GM12878 (cell line): ENCODE data around the gene ZDHHC3. TPM values are rescaled to one million over a fixed set of nuclear protein-coding genes. Genes with fewer than 3 reads are reported as not detected.

Experiments
- ATAC-seq: fragments of 200-7000 bp; cut with Tn5 transposase; 3 replicates; pipeline ENCODE4 v1.9.1; 2020; ENCODE audit warnings: mild to moderate bottlenecking, moderate library complexity
- BruUV-seq: library from RNA; stranded (reverse); fragments of 400-500 nt; replicated peaks from 2 replicates; lab custom pipeline; 2021; lab: Mats Ljungman, UMichigan
- CTCF ChIA-PET: fragments of 300-600 bp; sonication (Branson Sonifier 250); formaldehyde crosslinking; extraction: SDS; loops from one replicate; lab custom pipeline; 2021; ENCODE audit warnings: inconsistent platforms; lab: Yijun Ruan, JAX
- POLR2A ChIA-PET: fragments of 350-600 bp; formaldehyde crosslinking; extraction: SDS; loops from one replicate; lab custom pipeline; 2021; ENCODE audit warnings: inconsistent platforms; lab: Charles Lee
- RAD21 ChIA-PET: fragments of 300-600 bp; sonication (Branson Sonifier 250); formaldehyde crosslinking; loops from one replicate; lab custom pipeline; 2023; ENCODE audit warnings: antibody characterized with exemption; ENCODE audit not compliant: unreplicated experiment; lab: Charles Lee
- SMC1A ChIA-PET: fragments of 300-600 bp; sonication (Branson Sonifier 250); formaldehyde crosslinking; loops from one replicate; lab custom pipeline; 2023; ENCODE audit not compliant: unreplicated experiment, uncharacterized antibody; lab: Charles Lee
- DNase-seq: peaks from one replicate; pipeline ENCODE4 v3.0.0-alpha.2; 2011; ENCODE audit warnings: low read depth, low spot score
- FAIRE-seq: peaks from 3 replicates; lab custom pipeline; 2011; peaks lifted over from hg19 to GRCh38; lab: Jason Lieb, UNC
- H2AFZ ChIP-seq: 2 replicates; pipeline ENCODE4 v1.6.0; 2011; ENCODE audit warnings: low read depth, low read length, control low read depth; ENCODE audit not compliant: control insufficient read depth
- H3K27ac ChIP-seq: 2 replicates; pipeline ENCODE4 v1.5.1; 2011; ENCODE audit warnings: control low read depth; ENCODE audit not compliant: control insufficient read depth, insufficient read depth
- H3K27me3 ChIP-seq, 2 experiments: replicated peaks in 1 of 2; 2 replicates each; pipeline versions ENCODE4 v1.6.0 to v1.6.1; 2011; ENCODE audit warnings: low read length in 1 of 2; ENCODE audit not compliant: control insufficient read depth in 2 of 2, insufficient read depth in 2 of 2
- H3K36me3 ChIP-seq, 2 experiments: 2 replicates each; pipeline ENCODE4 v1.5.1; 2011; ENCODE audit warnings: low read length in 1 of 2; ENCODE audit not compliant: control insufficient read depth in 2 of 2, insufficient read depth in 2 of 2
- H3K4me1 ChIP-seq: 2 replicates; pipeline ENCODE4 v1.6.1; 2011; ENCODE audit warnings: mild to moderate bottlenecking, low read length, moderate library complexity, mixed read lengths; ENCODE audit not compliant: control insufficient read depth, insufficient read depth
- H3K4me2 ChIP-seq: 2 replicates; pipeline ENCODE4 v1.6.0; 2011; ENCODE audit warnings: control low read depth; ENCODE audit not compliant: control insufficient read depth, insufficient read depth
- H3K4me3 ChIP-seq: fragments of 200-600 bp; sonication (generic); 2 replicates; pipeline ENCODE4 v1.5.1; 2016
- H3K79me2 ChIP-seq: 2 replicates; pipeline ENCODE4 v1.6.0; 2011; ENCODE audit warnings: low read length; ENCODE audit not compliant: control insufficient read depth, insufficient read depth
- H3K9ac ChIP-seq: 2 replicates; pipeline ENCODE4 v1.8.0; 2011; ENCODE audit warnings: low read length, control low read depth, mixed read lengths; ENCODE audit not compliant: control insufficient read depth, insufficient read depth
- H3K9me3 ChIP-seq: replicated peaks from 3 replicates; pipeline ENCODE4 v1.5.1; 2011; ENCODE audit warnings: mild to moderate bottlenecking, low read length; ENCODE audit not compliant: control insufficient read depth, insufficient read depth
- H4K20me1 ChIP-seq: 2 replicates; pipeline ENCODE4 v1.6.0; 2011; ENCODE audit not compliant: control insufficient read depth, insufficient read depth
- E4F1 ChIP-seq: fragments of 450-650 bp; IDR thresholded peaks from 2 replicates; pipeline ENCODE4 v1.6.1; 2018; ENCODE audit warnings: borderline replicate concordance, mild to moderate bottlenecking; ENCODE audit not compliant: partially characterized antibody
- HCFC1 ChIP-seq: fragments of 150-350 bp; IDR thresholded peaks from 2 replicates; pipeline ENCODE4 v1.6.1; 2014; ENCODE audit warnings: low read length
- HDAC6 ChIP-seq: fragments of 200-600 bp; sonication (generic); IDR thresholded peaks from one replicate; pipeline ENCODE4 v1.8.0; 2017; ENCODE audit warnings: antibody characterized with exemption; ENCODE audit not compliant: unreplicated experiment
- NFXL1 ChIP-seq: fragments of 450-650 bp; IDR thresholded peaks from 2 replicates; pipeline ENCODE4 v1.6.1; 2017; ENCODE audit warnings: antibody characterized with exemption, mild to moderate bottlenecking, borderline replicate concordance
- RBBP5 ChIP-seq: fragments of 200-600 bp; sonication (generic); conservative IDR thresholded peaks from 2 replicates; pipeline ENCODE4 v1.6.1; 2016
- TCF7 ChIP-seq: IDR thresholded peaks from 2 replicates; pipeline ENCODE4 v1.6.1; 2014; ENCODE audit warnings: antibody characterized with exemption, borderline replicate concordance
- USF2 ChIP-seq: IDR thresholded peaks from 2 replicates; pipeline ENCODE4 v1.6.1; 2011; ENCODE audit warnings: low read depth, low read length, improper control_type of control experiment, borderline replicate concordance
- ZNF592 ChIP-seq: fragments of 450-650 bp; IDR thresholded peaks from 2 replicates; pipeline ENCODE4 v1.6.1; 2017; ENCODE audit warnings: mild to moderate bottlenecking, moderate library complexity
- ZZZ3 ChIP-seq: IDR thresholded peaks from 2 replicates; pipeline ENCODE4 v1.6.1; 2011; ENCODE audit warnings: low read depth; ENCODE audit not compliant: control insufficient read depth, insufficient read length
- WGBS: methylation state at CpG from one replicate; pipeline ENCODE4 v1.1.6; 2016; ENCODE audit warnings: low lambda C conversion rate; ENCODE audit not compliant: insufficient replicate concordance, insufficient coverage; ENCODE audit errors: missing lambda C conversion rate; 5-methylcytosine and 5-hydroxymethylcytosine counted together
- in situ Hi-C: fragments of 300-500 bp; cut with MboI; formaldehyde crosslinking; loops from 9 replicates; pipeline ENCODE4 v1.14.3; 2018; ENCODE audit warnings: mixed read lengths
- intact Hi-C: fragments of 100-400 bp; cut with micrococcal nuclease; formaldehyde crosslinking; loops from one replicate; pipeline ENCODE4 v1.14.2; 2022; ENCODE audit not compliant: unreplicated experiment
- polyA plus RNA-seq, 11 experiments: library from polyadenylated mRNA; depleted of rRNA in 4 of 11; unstranded in 6 of 11; stranded (reverse) in 5 of 11; fragments of >200 nt; fragmentation: Nextera tagmentation in 4 of 11; fragmentation: Illumina TruSeq in 1 of 11; extraction: Ambion mirVana in 4 of 11; extraction: Trizol in 1 of 11; gene quantifications; 1 replicate in 1 of 11; 2 replicates in 10 of 11; pipeline versions ENCODE4 v1.2.1 to v1.2.3, GENCODE V29; 2011 to 2016; ENCODE audit warnings: inconsistent platforms in 2 of 11, missing spikeins in 2 of 11, low read depth in 1 of 11
- total RNA-seq, 4 experiments: library from RNA; depleted of rRNA in 3 of 4; stranded (reverse); fragments of >200 nt in 3 of 4; fragmentation: Illumina TruSeq in 1 of 4; extraction: Trizol in 1 of 4; gene quantifications; 2 replicates each; pipeline versions ENCODE4 v1.2.1 to v1.2.3, GENCODE V29; 2013 to 2021
- TF ChIP-seq, protein P1 (sequence below): fragments of 150-350 bp; IDR thresholded peaks from 2 replicates; pipeline ENCODE4 v1.6.1; 2014; ENCODE audit warnings: mild to moderate bottlenecking, low read depth, low read length
- TF ChIP-seq, protein P2 (sequence below): fragments of 450-650 bp; IDR thresholded peaks from 2 replicates; pipeline ENCODE4 v1.6.1; 2017; ENCODE audit warnings: borderline replicate concordance
- TF ChIP-seq, protein P3 (sequence below): IDR thresholded peaks from 2 replicates; pipeline ENCODE4 v1.6.1; 2012; ENCODE audit warnings: low read length, inconsistent platforms

Gene ZDHHC3
- total and polyA plus RNA-seq, 10 of the 15 experiments (the other 5 are each of a cell fraction or from before 2014, with no cell fraction given), result 6.8 to 79.1 (median 40.8) TPM

- no peak overlapping the region for H3K4me3 ChIP-seq
- peaks cover 7 to 9% of the 10 kb centered on the region in 2 experiments; a peak in 3 of 4 replicates for H3K36me3 ChIP-seq
- intact Hi-C loops, result no loop called here
- DNase-seq (no peak), ATAC-seq (no peak), FAIRE-seq (no peak)
- H4K20me1 ChIP-seq, result no peaks in the 10 kb centered on the region
- H3K9ac ChIP-seq, result no peak overlapping the region
- H3K4me2 ChIP-seq, result no peak overlapping the region
- H3K9me3 ChIP-seq, result no peaks in the 10 kb centered on the region
- in situ Hi-C loops, result no loop called here
- H2AFZ ChIP-seq, result no peak overlapping the region
- WGBS, result 98% methylated on average over 4 of the region's 4 CpGs
- no peak for TF ChIP-seq ZZZ3
- TF ChIP-seq ZNF592, result no peak
- no peak for TF ChIP-seq HCFC1
- no peak for TF ChIP-seq HDAC6
- TF ChIP-seq RBBP5, result no peak
- TF ChIP-seq, protein P1, sequence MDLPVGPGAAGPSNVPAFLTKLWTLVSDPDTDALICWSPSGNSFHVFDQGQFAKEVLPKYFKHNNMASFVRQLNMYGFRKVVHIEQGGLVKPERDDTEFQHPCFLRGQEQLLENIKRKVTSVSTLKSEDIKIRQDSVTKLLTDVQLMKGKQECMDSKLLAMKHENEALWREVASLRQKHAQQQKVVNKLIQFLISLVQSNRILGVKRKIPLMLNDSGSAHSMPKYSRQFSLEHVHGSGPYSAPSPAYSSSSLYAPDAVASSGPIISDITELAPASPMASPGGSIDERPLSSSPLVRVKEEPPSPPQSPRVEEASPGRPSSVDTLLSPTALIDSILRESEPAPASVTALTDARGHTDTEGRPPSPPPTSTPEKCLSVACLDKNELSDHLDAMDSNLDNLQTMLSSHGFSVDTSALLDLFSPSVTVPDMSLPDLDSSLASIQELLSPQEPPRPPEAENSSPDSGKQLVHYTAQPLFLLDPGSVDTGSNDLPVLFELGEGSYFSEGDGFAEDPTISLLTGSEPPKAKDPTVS, result no peak
- no peak for TF ChIP-seq E4F1
- no peak for TF ChIP-seq USF2
- no peak for TF ChIP-seq TCF7
- TF ChIP-seq, protein P2, sequence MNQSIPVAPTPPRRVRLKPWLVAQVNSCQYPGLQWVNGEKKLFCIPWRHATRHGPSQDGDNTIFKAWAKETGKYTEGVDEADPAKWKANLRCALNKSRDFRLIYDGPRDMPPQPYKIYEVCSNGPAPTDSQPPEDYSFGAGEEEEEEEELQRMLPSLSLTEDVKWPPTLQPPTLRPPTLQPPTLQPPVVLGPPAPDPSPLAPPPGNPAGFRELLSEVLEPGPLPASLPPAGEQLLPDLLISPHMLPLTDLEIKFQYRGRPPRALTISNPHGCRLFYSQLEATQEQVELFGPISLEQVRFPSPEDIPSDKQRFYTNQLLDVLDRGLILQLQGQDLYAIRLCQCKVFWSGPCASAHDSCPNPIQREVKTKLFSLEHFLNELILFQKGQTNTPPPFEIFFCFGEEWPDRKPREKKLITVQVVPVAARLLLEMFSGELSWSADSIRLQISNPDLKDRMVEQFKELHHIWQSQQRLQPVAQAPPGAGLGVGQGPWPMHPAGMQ, result no peak
- TF ChIP-seq, protein P3, sequence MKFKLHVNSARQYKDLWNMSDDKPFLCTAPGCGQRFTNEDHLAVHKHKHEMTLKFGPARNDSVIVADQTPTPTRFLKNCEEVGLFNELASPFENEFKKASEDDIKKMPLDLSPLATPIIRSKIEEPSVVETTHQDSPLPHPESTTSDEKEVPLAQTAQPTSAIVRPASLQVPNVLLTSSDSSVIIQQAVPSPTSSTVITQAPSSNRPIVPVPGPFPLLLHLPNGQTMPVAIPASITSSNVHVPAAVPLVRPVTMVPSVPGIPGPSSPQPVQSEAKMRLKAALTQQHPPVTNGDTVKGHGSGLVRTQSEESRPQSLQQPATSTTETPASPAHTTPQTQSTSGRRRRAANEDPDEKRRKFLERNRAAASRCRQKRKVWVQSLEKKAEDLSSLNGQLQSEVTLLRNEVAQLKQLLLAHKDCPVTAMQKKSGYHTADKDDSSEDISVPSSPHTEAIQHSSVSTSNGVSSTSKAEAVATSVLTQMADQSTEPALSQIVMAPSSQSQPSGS, result no peak
- no peak for TF ChIP-seq NFXL1
- SMC1A ChIA-PET, result interaction anchor here (0.8 kb wide), 1 partner anchor 19 kb away, joined by 3 read pairs; no protein-coding TSS in a partner anchor
- no peaks in the 10 kb centered on the region for H3K27me3 ChIP-seq
- BruUV-seq, result no TSS peak
- peaks cover 15% of the 10 kb centered on the region for H3K4me1 ChIP-seq
- RAD21 ChIA-PET, result no interaction called here
- CTCF ChIA-PET, result no interaction called here
- POLR2A ChIA-PET, result no interaction called here
- peaks cover 3% of the 10 kb centered on the region for H3K79me2 ChIP-seq
- no peak overlapping the region for H3K27ac ChIP-seq
These were observed 18.0 kb downstream of the ZDHHC3 start for GRCh38 chr3:44957986-44958385.
